PC-9 (cell line): ENCODE data around the gene FGFR3. TPM values are rescaled to one million over a fixed set of nuclear protein-coding genes. Genes with fewer than 3 reads are reported as not detected.

Experiments
- BruUV-seq: library from RNA; stranded (reverse); fragments of 400-500 nt; replicated peaks from 2 replicates; lab custom pipeline; 2021; lab: Mats Ljungman, UMichigan
- CTCF ChIA-PET: fragments of 300-600 bp; sonication (Branson Sonifier 250); formaldehyde crosslinking; loops from one replicate; lab custom pipeline; 2022; ENCODE audit warnings: antibody characterized with exemption; lab: Charles Lee
- POLR2A ChIA-PET: fragments of 300-600 bp; sonication (Branson Sonifier 250); formaldehyde crosslinking; loops from one replicate; lab custom pipeline; 2022; ENCODE audit warnings: antibody characterized with exemption; ENCODE audit not compliant: unreplicated experiment; lab: Charles Lee
- DNase-seq, 2 experiments: peaks; one replicate each; pipeline versions ENCODE4 v3.0.0 to v3.0.0-alpha.2; 2015 to 2022; ENCODE audit warnings: mixed read lengths in 1 of 2
- H2AFZ ChIP-seq: fragments of 200-600 bp; sonication (generic); 2 replicates; pipeline ENCODE4 v1.8.1; 2017; ENCODE audit warnings: antibody characterized with exemption
- H3F3A ChIP-seq: fragments of 200-600 bp; sonication (generic); 2 replicates; pipeline ENCODE4 v1.8.1; 2017; ENCODE audit warnings: antibody characterized with exemption, mild to moderate bottlenecking, low read depth; ENCODE audit not compliant: insufficient read depth
- H3K27ac ChIP-seq: fragments of 200-600 bp; sonication (generic); 2 replicates; pipeline ENCODE4 v1.6.1; 2016; ENCODE audit warnings: mixed run types
- H3K27me3 ChIP-seq: fragments of 200-600 bp; sonication (generic); 2 replicates; pipeline ENCODE4 v1.6.1; 2016; ENCODE audit warnings: low read depth, mixed run types; ENCODE audit not compliant: insufficient read depth
- H3K36me3 ChIP-seq: fragments of 200-600 bp; sonication (generic); 2 replicates; pipeline ENCODE4 v1.6.1; 2016; ENCODE audit warnings: low read depth, mixed run types
- H3K4me1 ChIP-seq: fragments of 200-600 bp; sonication (generic); replicated peaks from 2 replicates; pipeline ENCODE4 v1.6.1; 2016; ENCODE audit warnings: mixed run types; ENCODE audit not compliant: insufficient read depth
- H3K4me2 ChIP-seq: fragments of 200-600 bp; sonication (generic); 2 replicates; pipeline ENCODE4 v1.6.1; 2017; ENCODE audit warnings: mixed run types
- H3K4me3 ChIP-seq: fragments of 200-600 bp; sonication (generic); 2 replicates; pipeline ENCODE4 v1.6.1; 2016; ENCODE audit warnings: mixed run types
- H3K79me2 ChIP-seq: fragments of 200-600 bp; sonication (generic); 2 replicates; pipeline ENCODE4 v1.6.1; 2017; ENCODE audit warnings: low read depth, mixed run types
- H3K9me2 ChIP-seq: fragments of 200-600 bp; sonication (generic); 2 replicates; pipeline ENCODE4 v1.8.1; 2017; ENCODE audit warnings: mild to moderate bottlenecking; ENCODE audit not compliant: insufficient read depth
- H3K9me3 ChIP-seq: fragments of 200-600 bp; sonication (generic); 2 replicates; pipeline ENCODE4 v1.8.1; 2016; ENCODE audit warnings: low read depth; ENCODE audit not compliant: insufficient read depth
- H4K20me1 ChIP-seq: fragments of 200-600 bp; sonication (generic); 2 replicates; pipeline ENCODE4 v1.8.1; 2017; ENCODE audit not compliant: insufficient read depth
- EZH2 ChIP-seq: fragments of 200-600 bp; sonication (generic); IDR thresholded peaks from 2 replicates; pipeline ENCODE4 v1.8.0; 2017; ENCODE audit warnings: antibody characterized with exemption, low read depth
- intact Hi-C: fragments of 100-400 bp; cut with micrococcal nuclease; formaldehyde crosslinking; loops from one replicate; pipeline ENCODE4 v1.10.0; 2022; ENCODE audit not compliant: unreplicated experiment
- total RNA-seq: library from RNA; stranded (reverse); gene quantifications from 2 replicates; pipeline ENCODE4 v1.2.3, GENCODE V29; 2021
- TF ChIP-seq, protein P1 (sequence below): fragments of 200-600 bp; sonication (generic); conservative IDR thresholded peaks from 2 replicates; pipeline ENCODE4 v1.6.1; 2017; ENCODE audit warnings: mixed run types, antibody characterized with exemption, mild to moderate bottlenecking, moderate library complexity

FGFR3 gene
- total RNA-seq, 1 experiment from 2014 or later: 8.2 TPM

DNA sequence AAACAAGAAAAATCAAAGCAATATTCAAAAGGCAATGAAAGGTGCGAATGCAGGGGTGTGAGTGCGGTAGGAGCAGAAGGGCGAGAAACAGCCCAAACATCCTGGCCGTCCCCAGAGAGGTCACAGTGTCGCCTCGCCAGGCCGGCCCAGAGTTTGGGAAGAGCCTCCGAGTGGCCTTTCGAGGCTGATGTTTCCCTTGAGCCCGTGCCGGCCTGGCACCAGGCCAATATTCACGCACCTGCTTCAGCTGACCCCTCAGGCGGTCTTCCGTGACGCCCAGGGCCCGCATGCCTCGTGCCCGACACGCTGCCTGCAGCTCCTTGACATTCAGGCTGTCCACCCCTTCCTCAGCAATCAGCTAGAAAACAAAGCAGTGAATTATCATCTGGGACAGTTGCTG, 32.2 kb downstream of the FGFR3 start:
- POLR2A ChIA-PET: no interaction called here
- H3K4me2 ChIP-seq: no peak overlapping the region
- no peaks in the 10 kb centered on the region for H3K27me3 ChIP-seq

DNA sequence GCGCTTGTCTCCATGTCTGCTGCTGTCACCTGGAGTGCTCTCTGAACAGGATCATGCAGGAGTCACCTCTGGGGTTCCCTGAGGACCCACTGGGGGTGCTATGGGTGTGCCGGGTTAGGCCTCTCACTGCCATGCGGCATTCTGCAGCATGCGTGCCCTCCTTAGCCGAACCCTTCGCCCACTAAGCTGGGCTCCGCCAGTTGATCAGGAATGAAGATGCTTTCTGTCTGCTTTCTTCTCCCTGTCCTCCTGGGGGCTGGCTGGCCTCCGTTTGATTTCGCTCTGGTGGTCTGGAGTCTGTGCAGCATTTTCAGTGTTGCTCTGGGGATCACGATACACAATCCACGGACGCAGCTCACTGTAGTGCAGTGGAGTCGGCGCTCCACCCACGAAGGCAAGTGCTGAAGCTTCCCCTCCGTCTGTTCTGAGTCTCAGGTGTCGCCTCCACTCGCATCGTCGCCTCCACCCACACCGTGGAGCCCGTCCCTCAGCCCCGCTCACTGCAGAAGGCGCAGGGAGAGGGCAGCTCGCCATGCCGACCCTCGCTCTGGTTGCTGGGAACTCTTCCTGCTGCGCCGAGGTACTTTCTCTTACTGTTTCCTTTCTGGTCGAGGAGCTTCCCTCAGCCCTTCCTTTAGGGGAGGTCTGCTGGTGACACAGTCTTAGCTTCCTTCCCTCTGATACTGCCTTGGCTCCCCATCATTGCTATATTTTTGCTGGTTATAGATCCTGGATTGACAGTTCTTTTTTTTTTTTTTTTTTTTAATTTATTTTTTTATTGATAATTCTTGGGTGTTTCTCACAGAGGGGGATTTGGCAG, 33.6 kb downstream of the FGFR3 start:
- no peaks in the 10 kb centered on the region for H3F3A ChIP-seq
- no peaks in the 10 kb centered on the region for H3K4me1 ChIP-seq
- no peaks in the 10 kb centered on the region for H4K20me1 ChIP-seq
- ChIA-PET CTCF (no interaction called here), POLR2A (no interaction called here)
- no peak overlapping the region for H3K4me3 ChIP-seq
- no peaks in the 10 kb centered on the region for H3K36me3 ChIP-seq
- DNase-seq: no peak
- no peaks in the 10 kb centered on the region for H3K9me2 ChIP-seq
- no peak overlapping the region for H3K4me2 ChIP-seq
- H2AFZ ChIP-seq: no peak overlapping the region
- no peaks in the 10 kb centered on the region for H3K27me3 ChIP-seq
- H3K27ac ChIP-seq: no peak overlapping the region
- H3K9me3 ChIP-seq: no peaks in the 10 kb centered on the region
- intact Hi-C loops: no loop called here
- TF ChIP-seq, protein P1, sequence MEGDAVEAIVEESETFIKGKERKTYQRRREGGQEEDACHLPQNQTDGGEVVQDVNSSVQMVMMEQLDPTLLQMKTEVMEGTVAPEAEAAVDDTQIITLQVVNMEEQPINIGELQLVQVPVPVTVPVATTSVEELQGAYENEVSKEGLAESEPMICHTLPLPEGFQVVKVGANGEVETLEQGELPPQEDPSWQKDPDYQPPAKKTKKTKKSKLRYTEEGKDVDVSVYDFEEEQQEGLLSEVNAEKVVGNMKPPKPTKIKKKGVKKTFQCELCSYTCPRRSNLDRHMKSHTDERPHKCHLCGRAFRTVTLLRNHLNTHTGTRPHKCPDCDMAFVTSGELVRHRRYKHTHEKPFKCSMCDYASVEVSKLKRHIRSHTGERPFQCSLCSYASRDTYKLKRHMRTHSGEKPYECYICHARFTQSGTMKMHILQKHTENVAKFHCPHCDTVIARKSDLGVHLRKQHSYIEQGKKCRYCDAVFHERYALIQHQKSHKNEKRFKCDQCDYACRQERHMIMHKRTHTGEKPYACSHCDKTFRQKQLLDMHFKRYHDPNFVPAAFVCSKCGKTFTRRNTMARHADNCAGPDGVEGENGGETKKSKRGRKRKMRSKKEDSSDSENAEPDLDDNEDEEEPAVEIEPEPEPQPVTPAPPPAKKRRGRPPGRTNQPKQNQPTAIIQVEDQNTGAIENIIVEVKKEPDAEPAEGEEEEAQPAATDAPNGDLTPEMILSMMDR: no peak
- no peak for TF ChIP-seq EZH2
- no peaks in the 10 kb centered on the region for H3K79me2 ChIP-seq
- no TSS peak for BruUV-seq

More for the DNA sequence above, 32.2 kb downstream of the FGFR3 start:
- intact Hi-C loops: no loop called here
- H2AFZ ChIP-seq: no peak overlapping the region
- no peak overlapping the region for H3K4me3 ChIP-seq
- TF ChIP-seq EZH2: no peak
- TF ChIP-seq, protein P1: no peak
- CTCF ChIA-PET: no interaction called here
- no peaks in the 10 kb centered on the region for H3F3A ChIP-seq
- H4K20me1 ChIP-seq: no peaks in the 10 kb centered on the region
- no peaks in the 10 kb centered on the region for H3K9me2 ChIP-seq
- H3K36me3 ChIP-seq: no peaks in the 10 kb centered on the region
- DNase-seq: no peak
- H3K9me3 ChIP-seq: no peaks in the 10 kb centered on the region
- no TSS peak for BruUV-seq
- no peak overlapping the region for H3K27ac ChIP-seq
- H3K4me1 ChIP-seq: no peaks in the 10 kb centered on the region
- H3K79me2 ChIP-seq: no peaks in the 10 kb centered on the region

DNA sequence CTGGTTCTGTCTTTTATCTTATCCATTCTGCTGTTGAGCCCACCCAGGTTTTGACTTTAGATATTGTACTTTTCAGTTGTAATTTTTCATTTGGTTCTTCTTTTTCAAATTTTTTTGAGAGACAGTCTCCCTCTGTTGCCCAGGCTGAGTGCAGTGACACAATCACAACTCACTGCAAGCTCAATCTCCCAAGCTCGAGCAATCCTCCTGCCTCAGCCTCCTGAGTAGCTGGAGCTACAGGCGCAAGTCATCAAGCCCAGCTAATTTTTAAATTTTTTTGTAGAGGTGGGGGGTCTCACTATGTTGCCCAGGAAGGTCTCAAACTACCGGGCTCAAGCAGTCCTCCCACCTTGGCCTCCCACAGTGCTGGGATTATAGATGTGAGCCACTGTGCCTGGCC, 37.1 kb downstream of the FGFR3 start:
- Histone ChIP-seq H4K20me1 (no peaks in the 10 kb centered on the region), H3K4me2 (no peak overlapping the region), H3K9me2 (no peaks in the 10 kb centered on the region), H3K36me3 (0 out of 2 replicates have a peak, but pooled peaks cover 2% of the 10 kb centered on the region), H2AFZ (no peak overlapping the region), H3K4me1 (no peaks in the 10 kb centered on the region), H3K9me3 (no peaks in the 10 kb centered on the region), H3K4me3 (no peak overlapping the region), H3K79me2 (no peaks in the 10 kb centered on the region), H3K27ac (no peak overlapping the region), H3K27me3 (no peaks in the 10 kb centered on the region), H3F3A (no peaks in the 10 kb centered on the region)
- POLR2A ChIA-PET: no interaction called here
- no peak for TF ChIP-seq EZH2
- TF ChIP-seq, protein P1: no peak
- CTCF ChIA-PET: no interaction called here
- BruUV-seq: no TSS peak
- no peak for DNase-seq
- intact Hi-C loops: no loop called here
